ENCODE data around the gene SLC16A3.
"Not testable (repeated sequence)": the region's sequence is repeated elsewhere in the genome, so short reads cannot be mapped to it uniquely, and the experiment has no call there.

The SLC16A3 gene

DNA sequence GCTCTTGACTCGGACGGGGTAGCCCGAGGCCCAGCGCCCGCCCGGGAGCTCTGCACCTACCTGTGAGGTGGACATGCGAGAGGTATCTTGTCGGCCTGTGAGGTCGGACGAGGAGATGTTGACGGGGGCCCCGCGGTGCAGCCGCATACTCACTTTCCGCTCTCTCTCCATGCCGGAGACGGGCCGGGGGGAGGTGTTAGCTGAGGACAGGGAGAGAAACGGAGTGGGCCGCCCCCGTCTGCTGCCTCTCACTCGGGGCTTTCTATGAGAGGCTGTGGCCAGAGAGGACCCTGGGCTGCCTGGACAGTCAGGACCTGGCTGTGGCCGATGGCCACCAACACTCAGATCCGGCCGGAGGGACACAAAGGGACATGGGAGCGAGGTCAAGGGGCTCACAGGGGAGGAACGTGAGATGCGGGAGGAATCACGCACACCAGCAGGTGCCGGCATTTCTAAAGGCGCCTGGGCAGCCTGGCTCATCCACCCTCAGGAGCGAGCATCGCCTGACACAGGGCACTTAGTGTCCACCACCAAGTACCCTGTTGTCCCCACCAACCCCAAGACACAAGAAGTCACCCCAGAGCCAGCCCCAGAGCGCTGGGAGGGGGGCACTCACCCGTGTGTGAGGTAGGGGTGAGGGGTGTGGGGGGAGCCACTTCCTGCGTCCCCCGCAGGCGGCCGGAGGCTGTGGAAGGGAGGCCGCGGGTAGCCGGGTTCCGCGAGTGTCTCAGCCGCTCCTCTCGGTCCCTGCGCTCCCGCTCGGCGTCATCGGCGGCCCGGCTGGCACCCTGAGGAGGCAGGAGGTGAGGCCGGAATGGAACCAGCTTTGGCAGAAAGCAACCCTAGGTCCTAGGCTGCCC, 20.2 kb downstream of the SLC16A3 start:
- DNase-seq: no peak

DNA sequence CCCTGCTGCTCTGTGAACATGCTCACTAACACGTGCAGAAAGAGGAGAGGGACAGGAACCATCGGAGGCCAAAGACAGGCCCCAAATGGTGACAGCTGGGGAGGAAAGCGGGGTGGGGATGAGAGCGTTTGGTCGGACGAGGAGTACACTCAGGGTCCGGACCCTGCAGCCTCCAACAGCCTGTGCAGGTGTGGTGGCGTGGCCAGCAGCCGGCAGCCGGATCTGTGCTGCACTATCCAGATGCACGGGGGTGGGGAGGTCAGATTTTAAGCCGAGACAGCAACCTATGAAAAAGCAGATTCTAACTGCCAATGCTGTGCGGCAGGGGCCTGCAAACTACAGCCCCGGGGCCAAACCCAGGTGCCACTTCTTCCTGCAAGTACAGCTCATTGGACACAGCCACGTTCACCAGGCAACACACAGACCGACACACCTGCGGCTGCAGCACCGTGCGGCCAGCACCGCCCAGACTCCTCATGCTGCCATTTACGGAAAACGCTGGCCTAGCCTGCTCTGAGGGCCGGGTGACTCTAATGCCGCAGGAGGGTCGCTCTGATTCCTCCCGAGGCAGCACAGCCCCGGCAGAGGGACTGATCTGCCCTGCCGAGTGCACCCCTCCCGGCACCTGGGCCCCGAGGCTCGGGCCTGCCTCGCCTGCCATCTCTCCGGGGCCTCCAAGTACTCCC, 21.2 kb downstream of the SLC16A3 start:
- DNase-seq: no peak

DNA sequence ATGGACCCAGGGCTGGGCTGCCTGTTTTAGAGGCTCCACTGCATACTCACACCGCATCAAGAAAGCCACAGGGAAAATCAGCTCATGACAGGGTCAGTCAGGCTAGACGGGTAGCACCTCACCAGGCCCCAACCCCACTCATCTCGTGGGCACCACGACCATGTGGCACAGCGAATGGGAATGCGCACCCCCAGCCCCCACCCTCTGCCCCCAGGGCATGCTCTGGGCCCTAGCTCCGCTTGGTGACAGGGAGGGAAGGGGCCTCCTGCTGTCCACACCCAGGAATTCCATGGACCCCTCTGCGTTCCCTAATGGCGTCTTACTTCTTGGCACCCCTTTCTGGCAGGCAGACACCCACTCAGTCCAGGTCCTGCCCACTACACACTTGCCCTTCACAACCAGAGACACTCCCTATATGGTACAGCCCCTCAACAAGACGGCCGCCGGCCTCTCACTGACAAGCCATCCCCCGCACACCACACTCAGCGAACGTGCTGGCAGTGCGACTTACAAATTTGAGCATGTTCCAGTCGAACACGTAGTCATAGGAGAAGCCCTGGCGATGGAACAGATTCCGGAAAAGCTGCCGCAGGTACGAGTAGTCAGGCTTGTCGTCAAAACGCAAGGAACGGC, 22.1 kb downstream of the SLC16A3 start:
- no peak for DNase-seq

DNA sequence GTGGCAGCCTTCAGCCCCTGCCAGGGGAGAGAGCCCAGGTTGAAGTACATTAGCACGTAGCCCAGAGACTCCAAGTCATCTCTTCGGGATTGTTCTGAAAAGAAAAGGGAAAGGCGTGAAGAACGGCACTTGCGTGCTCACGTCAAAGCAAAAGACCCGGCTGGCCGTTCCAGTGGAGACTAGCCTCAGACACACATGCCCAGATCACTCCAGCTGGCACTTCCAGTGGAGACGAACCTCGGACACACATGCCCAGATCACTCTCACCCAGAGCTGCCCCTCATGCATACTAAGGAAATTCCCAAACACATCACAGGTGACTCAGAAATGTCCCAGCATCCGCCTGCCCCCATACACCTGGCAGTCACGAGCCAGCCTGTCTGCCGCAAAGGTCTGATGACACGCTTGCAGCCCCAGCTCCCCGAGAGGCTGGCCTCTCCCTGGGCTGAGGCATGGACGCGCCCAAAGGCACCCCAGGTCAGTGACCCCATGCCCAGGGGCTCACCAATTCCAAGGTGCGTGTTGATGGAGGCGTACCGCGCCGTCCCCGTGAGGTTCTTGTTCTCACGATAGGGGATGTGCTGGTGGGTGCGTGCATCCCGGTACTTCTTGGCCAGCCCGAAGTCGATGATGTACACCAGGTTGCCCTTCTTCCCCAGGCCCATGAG, 23.8 kb downstream of the SLC16A3 start:
- DNase-seq: no peak

DNA sequence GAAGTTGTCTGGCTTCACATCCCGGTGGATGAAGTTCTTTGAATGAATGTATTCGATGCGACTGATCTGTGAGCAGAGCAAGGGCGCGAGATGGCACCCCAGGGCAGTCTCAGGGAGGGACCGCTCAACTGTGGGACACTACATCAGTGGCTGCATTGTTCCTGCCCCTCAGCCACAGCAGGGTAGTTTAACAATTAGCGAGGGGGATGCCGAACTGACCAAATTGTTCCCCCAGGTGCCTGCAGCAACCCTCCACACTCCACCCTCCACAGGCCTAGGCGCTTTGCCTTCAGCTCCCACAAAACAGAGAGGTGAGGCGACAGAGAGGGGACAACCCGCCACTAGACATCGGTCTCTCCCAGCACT, 24.3 kb downstream of the SLC16A3 start:
- DNase-seq: no peak

DNA sequence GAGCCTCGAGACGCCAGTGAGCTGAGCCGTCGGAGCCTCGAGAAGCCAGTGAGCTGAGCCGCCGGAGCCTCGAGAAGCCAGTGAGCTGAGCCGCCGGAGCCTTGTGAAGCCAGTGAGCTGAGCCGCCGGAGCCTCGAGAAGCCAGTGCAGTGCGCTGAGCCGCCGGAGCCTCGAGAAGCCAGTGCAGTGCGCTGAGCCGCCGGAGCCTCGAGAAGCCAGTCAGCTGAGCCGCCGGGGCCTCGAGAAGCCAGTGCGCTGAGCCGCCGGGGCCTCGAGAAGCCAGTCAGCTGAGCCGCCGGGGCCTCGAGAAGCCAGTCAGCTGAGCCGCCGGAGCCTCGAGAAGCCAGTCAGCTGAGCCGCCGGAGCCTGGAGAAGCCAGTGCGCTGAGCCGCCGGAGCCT, 25.3 kb downstream of the SLC16A3 start:
- DNase-seq: not testable (repeated sequence)

DNA sequence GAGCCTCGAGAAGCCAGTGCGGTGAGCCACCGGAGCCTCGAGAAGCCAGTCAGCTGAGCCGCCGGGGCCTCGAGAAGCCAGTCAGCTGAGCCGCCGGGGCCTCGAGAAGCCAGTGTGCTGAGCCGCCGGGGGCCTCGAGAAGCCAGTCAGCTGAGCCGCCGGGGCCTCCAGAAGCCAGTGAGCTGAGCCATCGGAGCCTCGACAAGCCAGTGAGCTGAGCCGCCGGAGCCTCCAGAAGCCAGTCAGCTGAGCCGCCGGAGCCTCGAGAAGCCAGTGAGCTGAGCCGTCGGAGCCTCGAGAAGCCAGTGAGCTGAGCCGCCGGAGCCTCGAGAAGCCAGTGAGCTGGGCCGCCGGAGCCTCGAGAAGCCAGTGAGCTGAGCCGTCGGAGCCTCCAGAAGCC, 25.9 kb downstream of the SLC16A3 start:
- not testable (repeated sequence) for DNase-seq

DNA sequence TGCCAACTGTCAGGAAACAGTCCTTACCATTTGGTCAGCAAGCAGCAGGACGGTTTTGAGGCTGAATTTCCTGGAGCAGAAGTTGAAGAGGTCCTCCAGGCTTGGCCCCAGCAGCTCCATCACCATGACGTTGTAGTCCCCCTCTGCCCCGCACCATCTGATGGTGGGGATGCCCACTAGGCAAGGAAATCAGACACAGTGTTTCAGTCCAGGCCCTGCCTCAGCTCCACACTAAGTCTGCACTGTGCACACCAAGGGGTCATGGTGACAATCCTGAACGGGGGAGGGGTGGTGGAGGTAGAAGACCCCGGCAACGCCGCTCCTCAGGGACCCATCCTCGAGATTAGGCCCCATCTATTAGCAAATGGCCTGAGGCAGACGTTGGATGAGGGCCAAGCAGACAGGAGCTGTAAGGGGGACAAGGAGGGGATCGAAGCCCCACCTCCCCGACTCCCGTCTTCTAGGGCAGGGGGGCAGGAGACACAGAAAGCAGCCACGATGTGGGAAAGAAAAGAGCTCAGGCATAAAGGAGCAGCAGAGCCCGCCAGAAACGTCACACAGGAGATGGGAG, 26.6 kb downstream of the SLC16A3 start:
- DNase-seq: no peak

DNA sequence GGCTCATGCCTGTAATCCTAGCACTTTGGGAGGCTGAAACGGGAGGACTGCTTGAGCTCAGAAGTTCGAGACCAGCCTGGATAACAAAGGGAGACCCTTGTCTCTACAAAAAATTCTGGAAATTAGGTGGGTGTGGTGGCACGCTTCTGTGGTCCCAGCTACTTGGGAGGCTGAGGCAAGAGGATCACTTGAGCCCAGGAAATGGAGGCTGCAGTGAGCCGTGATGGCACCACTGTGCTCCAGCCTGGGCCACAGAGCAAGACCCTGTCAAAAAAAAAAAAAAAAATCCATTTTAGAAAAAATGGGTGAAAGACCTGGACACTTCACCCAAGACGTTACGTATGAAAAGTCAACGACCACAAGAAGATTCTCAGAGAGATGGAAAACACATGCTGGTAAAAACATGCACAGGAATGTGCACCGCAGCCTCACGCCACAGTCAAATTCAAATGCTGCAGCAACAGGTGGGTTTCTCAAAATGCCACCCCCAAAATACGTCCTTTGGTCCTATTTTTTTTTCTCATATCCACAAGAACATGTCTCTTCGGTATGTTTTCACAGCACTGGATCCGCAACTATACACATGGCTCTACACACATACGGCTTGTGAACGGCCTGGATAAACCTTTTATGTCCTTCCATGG, 27.5 kb downstream of the SLC16A3 start:
- no peak for DNase-seq

DNA sequence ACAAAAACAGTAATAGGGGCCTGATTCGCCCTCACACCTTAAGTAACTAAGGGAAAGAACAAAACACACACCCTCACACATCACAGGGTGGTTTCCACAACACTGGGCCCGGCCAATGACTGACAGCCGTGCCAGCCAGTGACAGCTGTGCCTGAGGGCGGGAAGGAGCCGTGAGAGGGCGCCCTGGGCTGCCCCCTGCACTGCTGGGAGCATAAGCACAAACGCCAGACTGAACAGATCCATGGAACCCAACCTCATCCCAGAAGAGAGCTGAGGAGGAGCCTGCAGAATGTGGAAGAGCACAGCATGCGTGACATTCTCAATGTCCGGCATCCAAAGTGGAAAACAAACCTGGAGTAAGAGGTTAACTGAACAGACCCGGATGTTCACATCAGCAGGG, 28.6 kb downstream of the SLC16A3 start:
- no peak for DNase-seq

DNA sequence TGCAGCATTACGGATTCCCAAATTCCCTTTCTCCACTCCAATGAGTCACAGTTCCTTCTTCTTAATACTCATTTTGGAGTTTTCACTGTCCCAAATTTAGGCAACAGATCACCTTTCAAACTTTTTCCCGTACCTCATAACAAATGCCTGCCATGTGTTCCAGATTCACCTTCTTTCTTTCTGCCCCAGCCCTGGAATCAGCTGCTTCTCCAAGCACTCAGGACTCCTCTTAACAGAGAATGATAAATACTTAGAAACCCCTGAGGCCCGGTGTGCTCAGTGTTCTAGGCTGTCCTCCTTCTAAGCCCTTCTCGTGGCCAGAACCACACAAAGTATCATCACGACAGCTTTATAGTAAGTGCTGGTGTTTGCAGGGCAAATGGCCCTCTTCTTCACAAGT, 29.7 kb downstream of the SLC16A3 start:
- DNase-seq: no peak

DNA sequence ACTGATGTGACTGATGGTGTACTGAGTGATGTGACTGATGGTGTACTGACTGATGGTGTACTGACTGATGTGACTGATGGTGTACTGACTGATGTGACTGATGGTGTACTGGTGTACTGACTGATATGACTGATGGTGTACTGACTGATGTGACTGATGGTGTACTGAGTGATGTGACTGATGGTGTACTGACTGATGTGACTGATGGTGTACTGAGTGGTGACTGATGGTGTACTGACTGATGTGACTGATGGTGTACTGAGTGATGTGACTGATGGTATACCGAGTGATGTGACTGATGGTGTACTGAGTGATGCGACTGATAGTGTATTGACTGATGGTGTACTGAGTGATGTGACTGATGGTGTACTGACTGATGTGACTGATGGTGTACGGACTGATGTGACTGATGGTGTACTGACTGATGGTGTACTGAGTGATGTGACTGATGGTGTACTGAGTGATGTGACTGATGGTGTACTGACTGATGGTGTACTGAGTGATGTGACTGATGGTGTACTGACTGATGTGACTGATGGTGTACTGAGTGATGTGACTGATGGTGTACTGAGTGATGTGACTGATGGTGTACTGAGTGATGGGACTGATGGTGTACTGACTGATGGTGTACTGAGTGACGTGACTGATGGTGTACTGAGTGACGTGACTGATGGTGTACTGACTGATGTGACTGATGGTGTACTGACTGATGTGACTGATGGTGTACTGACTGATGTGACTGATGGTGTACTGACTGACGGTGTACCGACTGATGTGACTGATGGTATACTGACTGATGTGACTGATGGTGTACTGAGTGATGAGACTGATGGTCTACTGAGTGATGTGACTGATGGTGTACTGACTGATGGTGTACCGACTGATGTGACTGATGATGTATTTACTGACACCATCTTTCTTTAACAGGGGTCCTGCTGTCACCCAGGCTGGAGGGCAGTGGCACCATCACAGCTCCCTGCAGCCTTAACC, 31.4 kb downstream of the SLC16A3 start:
- DNase-seq: not testable (repeated sequence)

DNA sequence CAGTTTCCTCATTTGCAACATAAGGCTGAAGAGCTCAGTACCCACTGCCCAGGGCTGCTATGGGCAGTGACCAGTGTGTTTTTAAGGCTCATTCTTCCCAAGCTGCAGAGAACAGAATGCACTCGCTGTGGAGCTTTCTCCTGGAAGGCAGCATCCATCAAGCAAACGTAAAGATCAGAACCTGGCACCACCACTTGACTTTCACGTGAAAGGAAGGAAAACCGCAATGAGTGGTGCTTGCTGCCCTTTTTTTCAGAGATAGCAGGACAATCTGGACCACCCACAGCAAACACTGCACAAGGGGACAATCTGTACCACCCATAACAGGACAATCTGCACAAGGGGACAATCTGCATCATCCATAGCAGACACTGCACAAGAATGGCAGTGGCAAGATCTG, 33.5 kb downstream of the SLC16A3 start:
- no peak for DNase-seq

DNA sequence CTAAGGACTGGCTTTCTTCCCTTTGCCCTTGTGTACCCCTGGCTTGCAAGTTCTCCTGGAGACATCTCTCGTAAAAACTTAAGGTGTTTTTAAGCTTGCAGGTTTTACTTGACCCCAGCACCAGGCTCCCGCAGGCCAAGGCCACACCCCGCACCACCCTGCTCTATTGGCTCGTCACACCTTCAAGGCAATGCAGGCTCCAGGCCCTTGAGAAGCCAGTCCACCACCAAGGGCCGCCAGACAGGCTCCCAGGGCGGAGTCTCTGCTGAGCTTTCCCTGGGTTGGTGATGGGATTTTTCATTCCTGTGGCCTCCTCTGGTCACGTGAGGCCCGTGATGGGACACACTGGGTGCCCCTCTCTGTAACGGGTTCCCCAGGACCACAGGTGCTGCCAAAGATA, 34.8 kb downstream of the SLC16A3 start:
- no peak for DNase-seq

DNA sequence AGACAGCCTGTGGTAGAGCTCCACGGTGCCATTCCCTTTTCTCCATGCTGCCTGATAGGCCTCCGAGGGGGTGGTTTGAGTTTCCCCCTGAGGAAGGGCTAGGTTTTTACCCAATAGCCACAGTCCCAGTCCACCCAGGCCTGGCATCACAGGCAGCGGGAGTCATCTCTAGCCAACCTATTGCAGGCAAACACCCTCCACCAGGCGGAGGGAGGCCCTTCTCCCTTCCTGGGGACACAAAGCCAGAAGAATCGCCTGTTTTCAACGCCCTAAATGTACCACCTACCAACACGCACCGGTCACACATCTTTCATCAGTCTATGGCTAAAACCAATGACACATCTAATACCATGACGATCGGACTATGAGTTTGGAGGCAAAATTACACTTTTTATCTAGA, 37.3 kb downstream of the SLC16A3 start:
- no peak for DNase-seq

DNA sequence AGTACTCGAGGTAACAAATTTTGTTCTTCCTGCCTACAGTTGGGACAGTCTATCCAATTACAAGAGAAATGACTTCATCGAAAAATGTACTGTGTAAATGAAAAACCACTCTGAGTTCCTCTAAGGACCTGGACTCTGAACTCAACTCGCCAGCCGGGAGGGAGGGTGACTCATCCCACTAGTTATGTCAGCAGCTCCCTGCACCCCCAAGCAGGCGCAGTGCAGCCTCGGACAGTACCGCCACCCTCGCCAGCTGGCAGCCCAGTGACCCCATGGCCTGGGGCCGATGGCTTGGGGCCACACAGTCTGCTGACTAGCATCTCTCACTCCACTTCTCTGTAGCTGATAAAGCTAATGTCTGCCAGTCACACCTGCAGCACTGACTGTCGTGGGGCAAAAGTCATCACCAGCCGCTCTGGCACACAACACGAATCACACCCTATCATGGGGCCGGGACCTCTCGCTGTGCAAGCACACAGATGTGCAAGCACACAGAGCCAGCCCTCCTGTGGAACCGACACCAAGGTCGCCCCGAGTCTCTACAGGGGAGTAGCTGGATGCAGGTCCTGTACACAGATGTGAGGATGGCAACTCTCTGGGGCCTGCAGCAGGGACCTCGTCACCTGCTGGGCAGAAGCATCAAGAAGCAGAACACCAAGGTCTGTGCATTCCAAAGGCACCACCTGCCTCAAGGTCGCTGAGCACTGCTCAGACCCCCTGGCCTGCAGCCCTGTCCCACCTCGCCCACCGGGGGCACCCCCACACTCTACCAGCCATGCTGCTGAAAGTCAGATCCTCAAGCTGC, 38.9 kb downstream of the SLC16A3 start:
- DNase-seq: no peak

DNA sequence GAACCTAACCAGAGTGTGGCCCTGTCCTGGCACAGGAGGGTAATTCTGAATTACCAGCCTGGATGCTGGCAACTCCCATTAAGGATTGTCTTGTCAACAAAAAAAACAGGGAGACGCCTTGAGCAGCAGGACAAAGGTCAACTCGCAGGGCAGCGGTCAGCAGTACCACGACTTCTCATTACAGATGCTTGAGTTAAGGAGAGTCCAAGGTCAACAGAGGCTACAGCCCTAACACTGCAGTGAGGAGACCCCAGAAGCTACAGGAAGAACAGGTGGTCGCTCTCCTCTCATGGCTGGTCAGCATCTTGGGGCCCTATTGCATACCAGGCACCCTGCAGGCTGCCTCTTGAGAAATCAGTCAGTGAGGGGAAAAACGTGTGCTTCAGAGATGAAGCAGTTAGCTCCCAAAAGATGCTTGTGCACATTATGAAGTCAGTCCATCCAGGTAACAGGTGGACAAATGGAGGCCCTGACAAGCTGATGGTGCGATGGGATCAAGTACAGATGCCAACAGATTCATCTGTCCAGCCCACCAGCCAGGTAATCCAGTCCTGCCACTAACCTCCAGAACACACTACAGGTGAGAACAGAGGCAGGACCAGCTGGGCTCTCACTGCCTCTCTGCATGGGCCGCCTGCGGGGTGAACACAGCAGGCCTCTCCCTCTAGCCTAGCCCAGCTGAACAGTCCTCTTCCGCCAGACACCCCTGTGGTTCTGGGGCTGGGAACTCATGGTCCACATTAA, 40.5 kb downstream of the SLC16A3 start:
- DNase-seq: no peak

DNA sequence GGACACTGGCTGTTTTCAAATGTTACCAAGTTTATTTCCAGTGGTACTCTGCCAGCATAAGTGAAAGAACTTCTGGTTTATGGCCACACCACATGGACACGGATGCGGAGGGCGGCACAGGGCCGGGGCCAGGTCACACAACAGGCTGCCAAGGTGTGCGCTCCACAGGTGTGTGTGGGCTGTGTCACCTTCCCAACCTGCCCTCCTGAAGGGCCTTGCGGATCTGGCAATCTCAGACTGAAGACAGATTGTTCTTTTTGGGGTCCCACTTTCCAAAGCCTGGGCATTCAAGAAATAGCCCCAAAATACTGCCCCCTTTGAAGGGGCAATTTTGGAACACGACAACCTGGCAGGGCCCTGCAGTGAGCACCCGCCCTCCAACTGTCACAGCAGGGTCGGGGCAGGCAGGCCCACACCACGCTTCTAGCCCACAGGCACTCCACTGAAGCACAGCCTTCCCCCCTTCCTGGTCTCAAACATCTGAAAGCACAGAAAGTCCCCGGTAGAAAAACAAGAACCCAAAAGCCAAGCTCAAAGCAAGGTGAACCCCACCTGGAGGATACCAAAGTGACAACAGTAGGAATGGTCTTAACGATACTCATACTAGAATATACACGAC, 41.1 kb downstream of the SLC16A3 start:
- no peak for DNase-seq

DNA sequence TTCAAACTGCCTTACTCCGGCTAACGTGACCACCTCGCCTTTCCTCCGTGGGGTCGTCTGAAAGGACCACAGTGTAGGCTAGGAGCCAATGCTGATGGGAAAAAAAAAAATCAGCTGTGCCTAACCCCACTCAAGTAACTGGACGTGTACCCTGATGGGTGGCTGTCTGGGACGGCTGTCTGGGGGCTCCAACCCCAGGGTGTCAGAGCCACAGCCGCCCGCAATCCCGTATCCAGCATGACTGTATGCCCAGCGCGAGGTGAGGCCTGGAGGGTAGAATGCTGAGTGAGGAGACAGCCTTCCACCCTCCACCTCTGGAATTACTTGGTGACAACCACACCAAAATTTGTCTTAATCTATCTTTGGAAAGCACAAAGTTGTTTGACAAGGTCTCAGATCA, 41.8 kb downstream of the SLC16A3 start:
- no peak for DNase-seq

Data from NCI-H1436 treated with DMSO at 0.1 percent for 48 hours (cell line).